ENCODE measurements around the gene HSPB8.

HSPB8 gene

DNA sequence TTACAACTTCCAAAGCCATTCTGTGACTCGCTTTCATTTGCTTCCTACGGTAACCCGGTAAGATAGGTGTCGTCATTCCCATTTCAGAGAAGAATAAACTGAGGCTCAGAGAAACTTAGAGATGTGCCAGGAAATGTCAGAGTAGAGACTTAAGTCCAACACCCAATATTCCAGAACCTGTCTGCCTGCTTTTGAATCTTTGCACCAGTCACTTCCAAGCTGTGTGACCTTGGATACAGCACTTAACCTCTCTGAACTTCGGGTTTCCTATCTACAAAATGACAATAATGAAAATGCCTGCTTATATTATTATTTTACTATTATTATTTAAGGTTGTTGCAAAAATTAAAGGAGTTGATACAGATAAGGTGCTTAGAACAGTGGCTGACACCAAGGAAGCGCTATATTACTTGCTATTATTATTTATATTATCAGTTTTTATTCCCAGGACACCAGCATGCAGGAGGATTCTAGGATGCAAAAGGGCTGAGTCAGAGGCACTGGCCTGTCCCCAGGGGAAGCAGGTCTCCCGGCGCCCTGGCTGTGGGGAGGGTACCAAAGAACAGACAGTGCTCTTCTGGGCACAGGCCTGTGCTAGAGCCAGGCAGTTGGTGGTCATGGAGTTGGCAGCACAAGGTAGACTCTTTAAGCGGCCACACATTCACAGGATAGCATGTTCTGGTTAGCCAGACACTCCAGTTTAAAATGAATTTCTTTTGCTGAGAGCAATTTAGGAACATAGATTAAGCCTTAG, 5.4 kb downstream of the HSPB8 start:
- DNase-seq (ENCODE audit: low read depth): no peak
- TF ChIP-seq, protein P1, sequence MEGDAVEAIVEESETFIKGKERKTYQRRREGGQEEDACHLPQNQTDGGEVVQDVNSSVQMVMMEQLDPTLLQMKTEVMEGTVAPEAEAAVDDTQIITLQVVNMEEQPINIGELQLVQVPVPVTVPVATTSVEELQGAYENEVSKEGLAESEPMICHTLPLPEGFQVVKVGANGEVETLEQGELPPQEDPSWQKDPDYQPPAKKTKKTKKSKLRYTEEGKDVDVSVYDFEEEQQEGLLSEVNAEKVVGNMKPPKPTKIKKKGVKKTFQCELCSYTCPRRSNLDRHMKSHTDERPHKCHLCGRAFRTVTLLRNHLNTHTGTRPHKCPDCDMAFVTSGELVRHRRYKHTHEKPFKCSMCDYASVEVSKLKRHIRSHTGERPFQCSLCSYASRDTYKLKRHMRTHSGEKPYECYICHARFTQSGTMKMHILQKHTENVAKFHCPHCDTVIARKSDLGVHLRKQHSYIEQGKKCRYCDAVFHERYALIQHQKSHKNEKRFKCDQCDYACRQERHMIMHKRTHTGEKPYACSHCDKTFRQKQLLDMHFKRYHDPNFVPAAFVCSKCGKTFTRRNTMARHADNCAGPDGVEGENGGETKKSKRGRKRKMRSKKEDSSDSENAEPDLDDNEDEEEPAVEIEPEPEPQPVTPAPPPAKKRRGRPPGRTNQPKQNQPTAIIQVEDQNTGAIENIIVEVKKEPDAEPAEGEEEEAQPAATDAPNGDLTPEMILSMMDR (IDR thresholded peaks at IDR 0.05; ENCODE audit: insufficient read depth, low read depth, low read length, missing control alignments): no peak
- H3K4me3 ChIP-seq (ENCODE audit: low read depth, low read length): no peak overlapping the region

DNA sequence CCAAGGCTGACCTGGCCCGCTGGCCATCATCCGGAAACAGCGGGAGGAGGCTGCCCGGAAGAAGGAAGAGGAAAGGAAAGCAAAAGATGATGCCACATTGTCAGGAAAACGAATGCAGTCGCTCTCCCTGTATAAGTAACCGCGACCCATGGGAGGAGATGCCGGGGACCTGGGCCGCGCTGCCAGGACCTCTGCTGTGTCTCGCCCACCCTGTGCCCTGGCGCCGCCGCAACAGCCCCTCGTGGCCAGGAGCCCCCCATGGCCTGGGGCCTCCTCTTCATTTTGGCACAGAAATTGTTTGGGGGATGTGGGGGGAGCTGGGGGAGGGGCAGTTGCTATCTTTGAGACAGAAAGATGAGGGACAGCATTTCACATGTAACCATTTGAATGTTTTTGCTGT, 16.5 kb downstream of the HSPB8 start:
- TF ChIP-seq, protein P1 (IDR thresholded peaks at IDR 0.05; ENCODE audit: insufficient read depth, low read depth, low read length, missing control alignments): no peak
- DNase-seq (ENCODE audit: low read depth): no peak
- no peak overlapping the region for H3K4me3 ChIP-seq (ENCODE audit: low read depth, low read length)

DNA sequence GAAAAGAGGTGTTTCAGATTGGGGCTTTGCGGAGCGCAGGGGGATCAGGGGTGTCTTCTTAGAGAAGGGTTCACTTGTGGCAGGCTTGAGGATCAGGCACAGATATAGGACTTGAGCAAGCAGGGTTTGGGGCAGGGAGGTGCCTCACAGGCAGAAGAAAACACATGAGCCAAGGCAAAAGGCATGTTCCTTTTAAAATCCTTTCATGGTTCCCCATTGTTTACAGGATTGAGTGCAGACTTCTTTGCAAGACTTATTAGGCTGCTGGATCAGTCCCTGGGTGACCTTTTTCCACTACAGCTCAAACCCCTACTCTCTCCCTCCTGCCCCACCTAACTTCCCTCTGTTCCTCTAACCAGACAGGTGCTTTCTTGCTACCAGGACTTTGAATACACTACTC, 19.7 kb downstream of the HSPB8 start:
- TF ChIP-seq, protein P1 (IDR thresholded peaks at IDR 0.05; ENCODE audit: insufficient read depth, low read depth, low read length, missing control alignments): no peak
- H3K4me3 ChIP-seq (ENCODE audit: low read depth, low read length): no peak overlapping the region
- no peak for DNase-seq (ENCODE audit: low read depth)

DNA sequence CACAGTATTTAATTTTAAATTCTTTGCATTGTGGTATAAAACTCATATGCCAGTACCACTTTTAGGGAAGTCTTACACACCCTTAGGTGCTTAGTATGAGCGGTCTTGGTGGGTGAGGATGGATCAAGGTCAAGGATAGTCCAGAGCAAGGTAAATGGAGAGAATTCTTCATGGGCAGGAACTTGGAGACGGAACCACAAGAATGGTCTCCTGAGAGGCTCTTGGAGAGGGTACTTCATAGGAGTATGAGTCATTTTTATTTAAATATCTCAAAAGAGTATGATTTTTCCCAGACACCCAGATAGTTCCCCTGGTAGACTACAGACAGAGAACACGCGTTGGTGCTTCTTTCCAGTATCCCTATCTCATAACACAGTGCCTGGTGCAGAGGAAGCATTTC, 21.9 kb downstream of the HSPB8 start:
- DNase-seq (ENCODE audit: low read depth): no peak
- TF ChIP-seq, protein P1 (IDR thresholded peaks at IDR 0.05; ENCODE audit: insufficient read depth, low read depth, low read length, missing control alignments): no peak
- no peak overlapping the region for H3K4me3 ChIP-seq (ENCODE audit: low read depth, low read length)

DNA sequence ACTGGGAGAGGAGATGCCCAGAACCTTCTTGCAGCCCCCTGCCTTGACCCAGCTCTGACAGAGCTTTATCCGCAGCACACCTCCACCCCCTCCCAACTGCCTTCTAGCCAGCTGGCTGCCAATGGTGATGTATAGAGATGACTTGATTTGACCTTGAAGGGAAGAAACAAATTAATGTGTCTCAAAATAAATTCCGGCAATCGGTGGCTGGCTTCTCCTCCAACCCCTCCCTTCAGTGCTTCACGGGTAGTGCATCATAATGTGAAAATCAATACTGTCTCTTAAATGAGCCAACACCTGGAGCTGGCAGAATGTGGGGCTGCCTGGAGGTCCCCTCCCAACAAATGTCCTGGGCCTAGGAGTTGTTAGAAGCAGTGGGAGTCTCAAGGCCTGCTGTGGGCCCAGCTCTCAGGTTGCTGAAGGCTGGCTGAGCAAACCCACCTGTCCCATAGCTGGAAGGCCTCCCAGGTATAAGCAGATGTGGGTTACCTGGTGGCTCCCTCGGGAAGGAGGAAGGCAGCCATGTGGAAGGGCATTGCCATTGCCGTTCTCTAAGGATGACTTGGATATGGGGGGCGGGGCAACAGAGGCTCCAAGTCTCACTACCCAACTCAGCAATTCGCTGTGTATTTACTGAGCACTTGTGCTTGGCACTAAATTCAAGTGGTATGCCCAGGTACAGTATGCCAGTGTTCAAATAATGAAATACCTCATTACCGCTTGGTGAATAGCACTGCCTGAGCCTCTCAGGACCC, 23.2 kb downstream of the HSPB8 start:
- DNase-seq (ENCODE audit: low read depth): no peak
- TF ChIP-seq, protein P1 (IDR thresholded peaks at IDR 0.05; ENCODE audit: insufficient read depth, low read depth, low read length, missing control alignments): no peak
- no peak overlapping the region for H3K4me3 ChIP-seq (ENCODE audit: low read depth, low read length)

DNA sequence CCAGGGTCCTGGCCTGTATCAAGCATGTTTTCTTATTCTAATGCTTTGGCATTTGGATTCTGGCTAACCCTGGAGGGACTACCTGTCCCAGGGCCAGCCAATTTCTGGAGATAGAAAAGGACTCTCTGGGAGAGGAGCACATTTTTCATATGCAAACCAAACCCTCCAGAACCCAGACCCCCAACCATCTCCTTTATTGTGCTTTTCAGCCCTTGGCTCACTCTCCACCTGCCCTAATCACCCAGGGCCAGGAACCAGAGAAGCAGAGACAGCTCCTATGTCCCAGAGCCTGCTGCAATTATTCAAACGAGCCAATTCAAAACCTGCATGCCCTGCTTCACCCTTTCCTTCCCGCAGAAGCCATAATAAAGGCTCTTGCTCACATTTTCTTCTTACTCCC, 23.8 kb downstream of the HSPB8 start:
- no peak for DNase-seq (ENCODE audit: low read depth)
- no peak overlapping the region for H3K4me3 ChIP-seq (ENCODE audit: low read depth, low read length)

More for the DNA sequence above, 23.8 kb downstream of the HSPB8 start:
- TF ChIP-seq, protein P1 (IDR thresholded peaks at IDR 0.05; ENCODE audit: insufficient read depth, low read depth, low read length, missing control alignments): no peak

Measured in GM12865 (cell line).